Type B pancreatic cell (in vitro differentiated cells): Measurements from ENCODE around the gene CLIC4. TPM values are rescaled to one million over a fixed set of nuclear protein-coding genes. Genes with fewer than 3 reads are reported as not detected.
A peak's percentile ranks its signal among the peaks of the same experiment; 100 is the strongest.

ENCODE experiments used
- DNase-seq: peaks from one replicate; pipeline ENCODE4 v3.0.0; 2021; ENCODE audit warnings: mixed read lengths; ENCODE audit not compliant: unreplicated experiment; ENCODE audit errors: extremely low spot score
- H3K27ac Mint-ChIP-seq: 2 replicates; pipeline ENCODE4 v1.8.0; 2021; ENCODE audit warnings: mild to moderate bottlenecking, mixed read lengths
- H3K27me3 Mint-ChIP-seq: 2 replicates; pipeline ENCODE4 v1.8.0; 2021; ENCODE audit warnings: mixed read lengths
- H3K36me3 Mint-ChIP-seq: 2 replicates; pipeline ENCODE4 v1.8.0; 2021; ENCODE audit warnings: mixed read lengths
- H3K4me1 Mint-ChIP-seq: one replicate; pipeline ENCODE4 v1.8.0; 2021; ENCODE audit warnings: mixed read lengths; ENCODE audit not compliant: unreplicated experiment
- H3K4me3 Mint-ChIP-seq: 2 replicates; pipeline ENCODE4 v1.8.0; 2021; ENCODE audit warnings: mild to moderate bottlenecking, mixed read lengths
- H3K9me3 Mint-ChIP-seq: 2 replicates; pipeline ENCODE4 v1.8.0; 2021; ENCODE audit warnings: mixed read lengths
- CTCF ChIP-seq: fragments of 200-600 bp; sonication (generic); conservative IDR thresholded peaks from 2 replicates; pipeline ENCODE4 v1.5.0; 2021; ENCODE audit warnings: antibody characterized with exemption, mild to moderate bottlenecking
- total RNA-seq: library from RNA; stranded (reverse); gene quantifications from 2 replicates; pipeline ENCODE4 v1.2.1, GENCODE V29; 2021; ENCODE audit warnings: low replicate concordance

CLIC4 gene
- total RNA-seq, 1 donor from 2014 or later = 109 TPM

GRCh38 chr1:24748191-24749121, 3.2 kb downstream of the CLIC4 start:
- peaks cover 49% of the 10 kb centered on the region for H3K4me1 Mint-ChIP-seq
- TF ChIP-seq CTCF = no peak
- H3K27ac Mint-ChIP-seq = peak overlapping the region; percentile 51
- H3K36me3 Mint-ChIP-seq = peaks cover 14% of the 10 kb centered on the region
- peak; percentile 31 for DNase-seq
- H3K4me3 Mint-ChIP-seq = peak overlapping the region; percentile 95
- H3K9me3 Mint-ChIP-seq = no peaks in the 10 kb centered on the region
- H3K27me3 Mint-ChIP-seq = no peaks in the 10 kb centered on the region

- peak overlapping the region; percentile 21 for H3K27ac Mint-ChIP-seq
- H3K4me1 Mint-ChIP-seq = peaks cover 45% of the 10 kb centered on the region
- H3K36me3 Mint-ChIP-seq = peaks cover 16% of the 10 kb centered on the region
- H3K4me3 Mint-ChIP-seq = no peak overlapping the region
- H3K27me3 Mint-ChIP-seq = no peaks in the 10 kb centered on the region
- TF ChIP-seq CTCF = no peak
- DNase-seq = no peak
- no peaks in the 10 kb centered on the region for H3K9me3 Mint-ChIP-seq
These were observed 4.0 kb downstream of the CLIC4 start for GRCh38 chr1:24749252-24749651.

- Mint-ChIP-seq H3K27me3 (no peaks in the 10 kb centered on the region), H3K36me3 (peaks cover 19% of the 10 kb centered on the region), H3K9me3 (no peaks in the 10 kb centered on the region), H3K4me1 (peaks cover 46% of the 10 kb centered on the region), H3K27ac (no peak overlapping the region), H3K4me3 (no peak overlapping the region)
- peak; percentile 29 for DNase-seq
- TF ChIP-seq CTCF = no peak
These were observed 4.6 kb downstream of the CLIC4 start for GRCh38 chr1:24749886-24750285.

GRCh38 chr1:24751833-24752232, 6.6 kb downstream of the CLIC4 start:
- H3K9me3 Mint-ChIP-seq = no peaks in the 10 kb centered on the region
- H3K4me1 Mint-ChIP-seq = peaks cover 40% of the 10 kb centered on the region
- no peak overlapping the region for H3K27ac Mint-ChIP-seq
- H3K27me3 Mint-ChIP-seq = no peaks in the 10 kb centered on the region
- H3K36me3 Mint-ChIP-seq = peaks cover 20% of the 10 kb centered on the region
- no peak for DNase-seq
- H3K4me3 Mint-ChIP-seq = no peak overlapping the region
- no peak for TF ChIP-seq CTCF

GRCh38 chr1:24752305-24752704, 7.1 kb downstream of the CLIC4 start:
- Mint-ChIP-seq H3K27ac (no peak overlapping the region), H3K27me3 (no peaks in the 10 kb centered on the region), H3K4me3 (no peak overlapping the region), H3K9me3 (no peaks in the 10 kb centered on the region), H3K36me3 (peaks cover 18% of the 10 kb centered on the region), H3K4me1 (peaks cover 37% of the 10 kb centered on the region)
- DNase-seq = no peak
- TF ChIP-seq CTCF = no peak
